ENCODE measurements around the gene SNAPC4. TPM values are rescaled to one million over a fixed set of nuclear protein-coding genes. Genes with fewer than 3 reads are reported as not detected.

Gene SNAPC4
- total RNA-seq, 1 experiment from 2014 or later, result 10.8 TPM

- Histone ChIP-seq H3K36me3 (ENCODE audit: control insufficient read depth, insufficient read depth, low read length) (peaks cover 2% of the 10 kb centered on the region), H3K9me3 (ENCODE audit: control insufficient read depth, insufficient read depth, low read depth, low read length) (no peaks in the 10 kb centered on the region), H3K27ac (ENCODE audit: low read length) (no peak overlapping the region), H3K4me1 (ENCODE audit: control insufficient read depth, insufficient read depth, low read length) (peaks cover 4% of the 10 kb centered on the region; the same call in 1 of the 2 replicates), H3K4me3 (ENCODE audit: low read depth in 2 of 2, low read length in 2 of 2) (no peak overlapping the region), H3K27me3 (ENCODE audit: control insufficient read depth, insufficient read depth, low read length) (no peaks in the 10 kb centered on the region)
- DNase-seq (ENCODE audit: low read depth, low spot score) (no peak), ATAC-seq (no peak)
- CTCF ChIA-PET, result no interaction called here
- intact Hi-C loops (cut with micrococcal nuclease; ENCODE audit: unreplicated experiment) (no loop called here), in situ Hi-C loops (cut with HindIII; ENCODE audit: low pct_unique_long_range_greater_than_20kb, low sequenced_read_pairs) (no loop called here)
- BruUV-seq (replicated peaks), result no TSS peak
- POLR2A ChIA-PET, result no interaction called here
- no peak for TF ChIP-seq TCF7L2 (IDR thresholded peaks at IDR 0.05; ENCODE audit: low read depth, low read length)
- no peak for TF ChIP-seq POLR2AphosphoS5 (IDR thresholded peaks at IDR 0.05; ENCODE audit: low read depth, low read length)
- no peak for TF ChIP-seq CTCF (IDR thresholded peaks at IDR 0.05)
- TF ChIP-seq SIN3A (IDR thresholded peaks at IDR 0.05; ENCODE audit: borderline replicate concordance, insufficient read depth, low read depth, low read length), result no peak
- TF ChIP-seq REST (IDR thresholded peaks at IDR 0.05; ENCODE audit: insufficient read depth in 1 of 2, low read depth in 2 of 2, low read length in 1 of 2), result no peak
Measured at GRCh38 chr9:136403915-136404800, 4.2 kb upstream of the SNAPC4 start.

GRCh38 chr9:136403538-136403914 is 3.6 kb upstream of the SNAPC4 start:
- peaks cover 2% of the 10 kb centered on the region for H3K36me3 ChIP-seq (ENCODE audit: control insufficient read depth, insufficient read depth, low read length)
- DNase-seq (ENCODE audit: low read depth, low spot score) (no peak), ATAC-seq (no peak)
- ChIA-PET CTCF (no interaction called here), POLR2A (no interaction called here)
- no TSS peak for BruUV-seq (replicated peaks)
- peaks cover 8% of the 10 kb centered on the region; the same call in 1 of the 2 replicates for H3K4me1 ChIP-seq (ENCODE audit: control insufficient read depth, insufficient read depth, low read length)
- in situ Hi-C loops (cut with HindIII; ENCODE audit: low pct_unique_long_range_greater_than_20kb, low sequenced_read_pairs) (no loop called here), intact Hi-C loops (cut with micrococcal nuclease; ENCODE audit: unreplicated experiment) (no loop called here)
- no peaks in the 10 kb centered on the region for H3K9me3 ChIP-seq (ENCODE audit: control insufficient read depth, insufficient read depth, low read depth, low read length)
- no peak overlapping the region for H3K4me3 ChIP-seq (ENCODE audit: low read depth in 2 of 2, low read length in 2 of 2)
- TF ChIP-seq REST (IDR thresholded peaks at IDR 0.05; ENCODE audit: insufficient read depth in 1 of 2, low read depth in 2 of 2, low read length in 1 of 2) (no peak), CTCF (IDR thresholded peaks at IDR 0.05) (no peak), SIN3A (IDR thresholded peaks at IDR 0.05; ENCODE audit: borderline replicate concordance, insufficient read depth, low read depth, low read length) (no peak), TCF7L2 (IDR thresholded peaks at IDR 0.05; ENCODE audit: low read depth, low read length) (no peak), POLR2AphosphoS5 (IDR thresholded peaks at IDR 0.05; ENCODE audit: low read depth, low read length) (no peak)
- H3K27me3 ChIP-seq (ENCODE audit: control insufficient read depth, insufficient read depth, low read length), result no peaks in the 10 kb centered on the region
- H3K27ac ChIP-seq (ENCODE audit: low read length), result no peak overlapping the region
